Measurements from ENCODE around the gene PROB1. TPM values are rescaled to one million over a fixed set of nuclear protein-coding genes. Genes with fewer than 3 reads are reported as not detected.

The PROB1 gene
- total RNA-seq, 1 donor from 2014 or later, result 0.53 TPM

- DNase-seq (ENCODE audit: low read depth) (no peak), FAIRE-seq (no peak)
- Histone ChIP-seq H3K27me3 (ENCODE audit: control insufficient read depth, insufficient read depth, low read length) (no peaks in the 10 kb centered on the region), H3K4me3 (ENCODE audit: low read depth, low read length) (no peak overlapping the region), H3K36me3 (ENCODE audit: control insufficient read depth, insufficient read depth, low read length) (no peaks in the 10 kb centered on the region)
- peak; percentile 16 for TF ChIP-seq CTCF (IDR thresholded peaks at IDR 0.05; ENCODE audit: insufficient read depth, low read length, severe bottlenecking)
Measured at GRCh38 chr5:139385061-139386049, 9.5 kb downstream of the PROB1 start.

- DNase-seq (ENCODE audit: low read depth), result no peak
- H3K4me3 ChIP-seq (ENCODE audit: low read depth, low read length), result no peak overlapping the region
- no peak for TF ChIP-seq CTCF (IDR thresholded peaks at IDR 0.05; ENCODE audit: insufficient read depth, low read length, severe bottlenecking)
- FAIRE-seq, result no peak
- no peaks in the 10 kb centered on the region for H3K27me3 ChIP-seq (ENCODE audit: control insufficient read depth, insufficient read depth, low read length)
- H3K36me3 ChIP-seq (ENCODE audit: control insufficient read depth, insufficient read depth, low read length), result no peaks in the 10 kb centered on the region
Measured at GRCh38 chr5:139384591-139385051, 10.3 kb downstream of the PROB1 start.

GRCh38 chr5:139383993-139384590 is 10.8 kb downstream of the PROB1 start:
- no peaks in the 10 kb centered on the region for H3K36me3 ChIP-seq (ENCODE audit: control insufficient read depth, insufficient read depth, low read length)
- DNase-seq (ENCODE audit: low read depth), result no peak
- H3K27me3 ChIP-seq (ENCODE audit: control insufficient read depth, insufficient read depth, low read length), result no peaks in the 10 kb centered on the region
- no peak for TF ChIP-seq CTCF (IDR thresholded peaks at IDR 0.05; ENCODE audit: insufficient read depth, low read length, severe bottlenecking)
- H3K4me3 ChIP-seq (ENCODE audit: low read depth, low read length), result no peak overlapping the region
- FAIRE-seq, result no peak

GRCh38 chr5:139383275-139383992 is 11.5 kb downstream of the PROB1 start, which contains the start of gene SLC23A1:
TSS of gene SLC23A1 (minus strand) at chr5:139383297. CDS start at chr5:139383253, 44 bp downstream.
- TF ChIP-seq CTCF (IDR thresholded peaks at IDR 0.05; ENCODE audit: insufficient read depth, low read length, severe bottlenecking), result no peak
- DNase-seq (ENCODE audit: low read depth) (no peak), FAIRE-seq (peak; percentile 28)
- H3K4me3 ChIP-seq (ENCODE audit: low read depth, low read length), result no peak within 1 kb of the TSS
- no peaks in the 10 kb centered on the region for H3K27me3 ChIP-seq (ENCODE audit: control insufficient read depth, insufficient read depth, low read length)
- no peaks in the 10 kb centered on the region for H3K36me3 ChIP-seq (ENCODE audit: control insufficient read depth, insufficient read depth, low read length)

GRCh38 chr5:139382807-139383206 is 12.1 kb downstream of the PROB1 start:
- H3K36me3 ChIP-seq (ENCODE audit: control insufficient read depth, insufficient read depth, low read length), result no peaks in the 10 kb centered on the region
- DNase-seq (ENCODE audit: low read depth) (no peak), FAIRE-seq (no peak)
- TF ChIP-seq CTCF (IDR thresholded peaks at IDR 0.05; ENCODE audit: insufficient read depth, low read length, severe bottlenecking), result no peak
- no peaks in the 10 kb centered on the region for H3K27me3 ChIP-seq (ENCODE audit: control insufficient read depth, insufficient read depth, low read length)
- no peak overlapping the region for H3K4me3 ChIP-seq (ENCODE audit: low read depth, low read length)

Measured in bronchial epithelial cell (primary cell).